Vagina (tissue), 2 donors: ENCODE data around the gene BIRC5.

Experiments used
- POLR2A ChIP-seq, 2 donors: fragments of 450-650 bp; IDR thresholded peaks; one replicate each; pipeline ENCODE4 v1.6.1; 2017; ENCODE audit warnings: antibody characterized with exemption in 2 of 2, mild to moderate bottlenecking in 2 of 2, moderate library complexity in 2 of 2
- POLR2AphosphoS5 ChIP-seq, 2 donors: sonication (generic); formaldehyde crosslinking; IDR thresholded peaks; one replicate each; pipeline ENCODE4 v1.9.0; 2017; ENCODE audit warnings: antibody characterized with exemption in 2 of 2, mild to moderate bottlenecking in 2 of 2, low read depth in 1 of 2; ENCODE audit not compliant: insufficient read depth in 1 of 2

DNA sequence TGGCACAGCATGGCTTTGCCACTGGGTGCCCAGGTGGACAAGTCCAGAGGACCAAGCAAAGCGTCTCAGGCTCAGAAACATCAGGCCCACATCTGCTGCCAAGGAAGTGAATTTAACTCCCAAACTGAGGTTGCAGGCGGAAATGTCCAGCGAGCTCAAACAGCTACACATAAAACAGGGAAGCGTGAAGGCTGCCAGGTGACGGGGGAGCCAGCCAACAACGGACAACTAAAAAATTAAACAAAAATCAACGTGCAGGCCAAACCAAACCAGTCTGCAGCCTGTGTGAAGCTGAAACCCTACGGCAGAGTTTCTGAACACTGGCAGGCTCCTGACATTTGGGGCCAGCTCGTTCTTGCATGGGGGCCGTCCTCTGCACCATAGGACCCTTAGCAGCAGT, 29.7 kb upstream of the BIRC5 start:
- TF ChIP-seq POLR2AphosphoS5 (IDR thresholded peaks at IDR 0.05; ENCODE audit: insufficient read depth in 1 of 2, low read depth in 1 of 2) (no peak), POLR2A (IDR thresholded peaks at IDR 0.05) (no peak)
